Endothelial cell of hepatic sinusoid (primary cell): ENCODE data around the gene SLIT1.

Experiments
- in situ Hi-C: cut with HindIII; loops from 2 replicates; pipeline ENCODE4 v1.10.0; 2017; ENCODE audit warnings: low sequenced_read_pairs

The SLIT1 gene

GRCh38 chr10:97119058-97119745 lies 66.6 kb downstream of the SLIT1 start:
- in situ Hi-C loops: no loop called here

DNA sequence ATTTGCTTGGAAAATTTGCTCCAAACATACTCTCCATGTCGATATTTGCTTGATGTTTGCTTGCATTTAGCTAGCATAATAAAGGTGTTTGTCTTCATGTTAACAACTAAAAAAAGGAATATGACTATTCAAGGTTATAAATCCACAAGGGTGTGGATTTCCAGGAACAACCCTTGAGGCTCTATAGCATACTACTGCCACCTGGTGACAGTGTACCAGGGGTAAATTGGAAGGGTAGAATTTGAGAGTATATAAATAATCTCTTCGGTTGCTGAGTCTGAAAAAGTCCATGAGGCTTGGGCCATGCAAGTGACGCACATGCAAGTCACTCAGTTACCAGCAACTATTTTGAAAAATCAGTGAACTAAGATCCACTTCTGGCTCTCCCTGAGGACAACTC lies 68.4 kb downstream of the SLIT1 start:
- in situ Hi-C loops: no loop called here

DNA sequence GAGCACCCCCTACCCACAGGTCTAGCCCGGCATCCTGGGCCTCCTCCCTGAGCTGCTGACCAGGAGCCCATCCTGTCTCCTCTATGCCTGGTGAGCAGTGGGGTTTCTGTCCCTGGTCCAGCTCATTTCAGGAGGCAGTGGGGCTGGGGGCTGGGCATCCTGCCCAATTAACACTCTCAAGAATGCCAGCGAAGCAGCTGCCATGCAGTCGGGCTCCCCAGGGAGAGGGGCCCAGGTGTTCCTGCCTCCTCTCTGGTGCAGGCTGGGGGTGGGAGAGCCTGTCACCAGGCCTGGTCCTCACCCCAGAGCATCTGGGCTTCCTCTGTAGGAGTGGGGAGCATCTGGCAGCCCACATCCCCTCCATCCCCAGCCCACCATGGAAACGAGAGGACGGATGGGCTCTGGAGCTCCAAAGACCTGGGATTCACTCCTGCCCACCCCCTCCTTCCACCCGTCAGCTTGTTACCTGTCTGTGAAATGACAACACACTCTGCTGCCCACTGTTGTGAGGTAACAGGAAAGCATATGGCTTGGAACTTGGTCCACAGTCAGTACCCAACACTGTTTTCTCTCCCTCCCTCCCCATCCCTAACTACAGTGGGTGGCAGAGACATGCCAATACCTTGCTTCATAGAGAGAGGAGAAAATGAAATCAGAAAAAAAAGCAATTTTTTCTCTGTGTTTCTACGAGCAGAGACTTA lies 69.1 kb downstream of the SLIT1 start:
- in situ Hi-C loops: no loop called here

DNA sequence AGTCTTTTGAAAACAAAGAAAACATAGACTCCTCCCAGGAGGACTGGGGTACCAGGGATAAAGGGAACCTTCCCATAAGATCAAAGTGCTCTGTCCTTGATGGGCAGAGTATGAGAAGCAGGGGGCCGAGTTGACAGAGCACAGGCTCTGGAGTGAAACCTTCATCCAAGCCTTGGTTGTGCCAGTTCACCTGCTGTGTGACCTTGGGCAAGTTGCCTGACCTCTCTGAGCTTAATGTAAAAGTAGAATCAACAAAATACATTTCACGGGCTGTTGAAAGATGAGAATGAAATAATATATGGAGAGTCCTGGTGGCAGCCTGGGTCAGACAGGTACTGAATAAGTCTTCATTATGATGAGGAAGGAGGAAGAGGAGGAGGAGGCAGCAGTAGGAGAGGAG lies 69.9 kb downstream of the SLIT1 start:
- in situ Hi-C loops: no loop called here

- in situ Hi-C loops: no loop called here
Measured at GRCh38 chr10:97111615-97112014, 74.1 kb downstream of the SLIT1 start.

- in situ Hi-C loops: no loop called here
Measured at GRCh38 chr10:97109547-97109946, 76.2 kb downstream of the SLIT1 start.

- in situ Hi-C loops: no loop called here
Measured at GRCh38 chr10:97107551-97107950, 78.2 kb downstream of the SLIT1 start.

DNA sequence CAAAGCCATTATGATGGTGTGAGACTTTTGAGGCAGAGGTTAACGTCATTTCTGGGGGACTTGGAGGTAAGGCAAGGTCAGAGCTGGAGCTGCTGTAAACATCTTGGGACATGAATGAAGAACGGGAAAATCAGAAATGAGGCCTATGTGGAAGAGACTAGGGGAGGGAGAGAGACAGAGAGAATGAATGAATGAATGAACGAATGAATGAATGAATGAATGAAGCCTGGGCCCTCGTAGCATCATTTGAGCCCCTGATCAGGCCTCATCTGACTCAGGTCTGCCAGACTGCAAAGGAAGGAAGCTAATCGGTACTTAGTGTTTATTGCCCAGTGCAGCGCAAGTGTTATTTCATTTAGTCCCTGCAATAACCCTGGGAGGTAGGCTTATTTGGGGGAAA lies 79.6 kb downstream of the SLIT1 start:
- in situ Hi-C loops: no loop called here

- in situ Hi-C loops: no loop called here
Measured at GRCh38 chr10:97105303-97105702, 80.5 kb downstream of the SLIT1 start.

GRCh38 chr10:97103316-97104080 lies 82.3 kb downstream of the SLIT1 start:
- in situ Hi-C loops: no loop called here

DNA sequence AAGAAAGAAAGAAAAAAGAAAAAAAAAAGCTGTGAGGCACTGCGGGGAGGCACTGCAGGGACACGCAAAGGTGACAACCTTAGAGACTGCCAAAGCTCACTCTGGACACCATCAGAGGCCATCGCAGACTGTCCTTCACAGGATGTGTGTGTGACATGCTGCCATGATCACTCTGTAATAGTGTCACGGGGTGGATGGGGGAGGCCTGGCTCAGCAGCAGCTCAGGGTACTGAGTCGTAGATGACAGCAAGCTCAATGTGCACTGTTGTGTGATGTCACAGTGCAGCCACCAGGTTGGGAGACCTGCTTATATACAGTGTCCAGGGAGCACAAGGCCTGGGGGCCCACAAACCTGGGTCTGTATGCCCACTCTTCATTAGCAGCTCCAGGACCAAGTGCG lies 83.3 kb downstream of the SLIT1 start:
- in situ Hi-C loops: no loop called here

- in situ Hi-C loops: no loop called here
Measured at GRCh38 chr10:97101166-97101940, 84.4 kb downstream of the SLIT1 start.

- in situ Hi-C loops: no loop called here
Measured at GRCh38 chr10:97100657-97101056, 85.1 kb downstream of the SLIT1 start.

DNA sequence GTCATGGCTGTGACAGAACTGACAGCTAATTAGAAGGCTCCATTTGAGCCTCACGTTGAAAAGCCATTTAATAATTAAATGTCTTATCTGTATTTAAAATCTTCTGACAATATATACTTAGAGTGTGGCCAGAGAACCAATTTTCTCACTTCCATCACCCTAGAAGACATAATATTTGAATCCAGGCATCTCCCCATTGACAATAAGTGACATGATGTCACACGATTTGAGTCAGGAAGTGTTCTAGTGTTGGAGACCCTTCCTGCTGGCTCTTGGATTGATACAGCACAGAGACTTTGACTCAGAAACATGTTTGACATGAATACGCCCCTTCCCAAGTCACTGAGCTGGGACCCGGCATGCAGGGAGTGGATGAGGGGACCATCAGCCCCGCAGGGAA lies 85.9 kb downstream of the SLIT1 start:
- in situ Hi-C loops: no loop called here

DNA sequence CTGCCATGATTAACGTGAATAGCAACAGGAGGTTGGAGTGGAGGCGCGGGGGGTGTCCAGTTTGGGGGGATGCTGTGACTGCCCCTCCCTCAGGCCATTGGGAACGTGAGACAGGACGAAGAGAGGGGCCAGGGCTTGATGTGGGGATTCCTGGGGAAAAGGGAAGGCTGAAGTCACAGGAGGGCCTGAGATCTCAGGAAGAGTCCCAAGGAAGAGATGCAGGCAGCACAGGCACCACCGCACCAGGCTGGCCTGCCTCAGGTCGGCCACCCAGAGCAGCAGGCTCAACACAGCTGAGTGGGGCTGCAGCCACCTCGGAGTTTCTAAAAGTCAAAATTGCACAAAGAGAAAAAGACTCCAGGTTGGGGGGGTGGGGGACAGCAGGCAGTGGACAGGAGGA lies 86.7 kb downstream of the SLIT1 start:
- in situ Hi-C loops: no loop called here

- in situ Hi-C loops: no loop called here
Measured at GRCh38 chr10:97097084-97097433, 88.7 kb downstream of the SLIT1 start.

DNA sequence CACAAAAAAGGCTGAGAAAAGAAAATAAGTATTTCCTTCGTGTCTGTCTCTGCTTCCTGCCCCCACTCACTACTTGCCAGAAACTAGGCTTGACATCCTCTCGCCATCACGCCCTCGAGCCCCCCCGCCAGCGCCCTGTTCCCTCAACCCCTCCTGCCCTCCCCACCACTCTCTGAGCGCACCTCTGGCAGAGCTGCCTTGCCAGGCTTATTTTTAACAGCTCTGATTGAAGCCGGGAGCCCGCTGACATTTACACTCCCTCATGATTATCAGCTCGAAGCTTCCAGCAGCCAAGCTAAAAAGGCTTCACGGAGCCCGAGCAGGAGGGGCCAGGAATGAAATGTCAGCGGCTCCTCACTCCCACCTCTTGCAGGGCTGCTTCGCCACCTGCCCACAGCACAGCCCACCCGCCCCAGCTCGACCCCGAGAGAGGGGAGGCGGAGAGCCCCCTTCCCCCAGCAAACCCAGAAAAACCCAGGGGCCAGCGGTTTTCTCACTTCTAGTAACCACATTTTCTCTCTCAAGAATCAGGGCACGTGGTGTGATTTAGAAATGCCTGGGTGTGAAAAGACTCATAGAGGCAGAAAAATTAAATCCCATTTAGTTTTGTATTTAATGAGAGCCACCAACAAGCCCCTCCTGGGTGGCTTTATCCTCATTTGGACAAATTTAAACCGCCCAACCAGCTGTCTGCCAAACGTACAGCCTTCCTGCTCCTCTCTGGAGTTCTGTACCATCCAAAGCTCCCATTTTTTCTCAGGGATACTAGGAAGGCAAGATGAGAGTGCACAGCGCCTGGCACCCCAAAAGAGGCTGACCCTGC lies 89.3 kb downstream of the SLIT1 start:
- in situ Hi-C loops: no loop called here

GRCh38 chr10:97095701-97096260 lies 90.0 kb downstream of the SLIT1 start:
- in situ Hi-C loops: no loop called here

DNA sequence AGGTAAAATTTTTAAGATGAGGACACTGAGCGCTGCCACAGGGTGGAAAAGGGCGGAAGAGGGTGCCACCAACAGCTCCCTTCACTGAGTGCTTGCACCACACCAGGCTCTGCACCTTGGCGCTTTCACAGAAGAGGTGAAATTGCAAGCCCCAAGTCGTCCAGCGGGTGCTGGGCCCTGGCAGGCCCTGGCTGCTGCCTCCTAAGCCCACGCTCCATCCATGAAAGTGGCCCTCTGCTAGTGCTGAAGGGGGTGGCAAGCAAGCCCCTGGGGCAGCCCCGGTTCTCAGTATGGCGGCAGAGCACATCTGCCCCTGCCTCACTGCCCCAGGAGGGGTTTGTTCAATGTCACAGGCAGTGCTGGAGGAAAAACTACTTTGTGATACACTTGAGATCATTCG lies 95.1 kb downstream of the SLIT1 start:
- in situ Hi-C loops: loop anchor here (5.0 kb wide), 1 partner anchor 52 kb away; no protein-coding TSS in a partner anchor

DNA sequence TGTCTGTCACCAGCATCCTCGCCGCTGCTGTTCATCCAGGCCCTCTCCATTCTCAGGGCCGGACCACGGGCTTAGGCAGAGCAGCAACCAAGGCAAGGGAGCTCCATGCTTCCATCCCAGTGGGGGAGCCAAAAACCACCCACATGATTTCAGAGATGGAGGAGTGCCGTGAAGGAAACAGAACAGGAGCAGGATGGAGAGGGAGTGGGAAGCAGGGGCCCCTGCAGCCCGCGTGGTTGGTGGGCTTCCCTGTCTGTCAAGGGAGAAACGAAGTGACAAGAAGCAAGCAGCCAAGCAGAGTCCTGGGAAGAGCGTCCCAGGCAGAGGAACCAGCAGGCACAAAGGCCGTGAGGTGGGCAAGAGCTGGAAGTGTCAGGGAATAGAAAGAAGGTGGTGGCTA lies 95.7 kb downstream of the SLIT1 start:
- in situ Hi-C loops: loop anchor here (5.0 kb wide), 1 partner anchor 52 kb away; no protein-coding TSS in a partner anchor
